Keratinocyte (primary cell): ENCODE data around the gene PLEKHH2. TPM values are rescaled to one million over a fixed set of nuclear protein-coding genes. Genes with fewer than 3 reads are reported as not detected.

ENCODE experiments used
- DNase-seq: peaks from one replicate; pipeline ENCODE4 v3.0.0-alpha.2; 2011; ENCODE audit warnings: low read depth, missing footprints, low spot score
- FAIRE-seq: peaks from 2 replicates; lab custom pipeline; 2011; peaks lifted over from hg19 to GRCh38; lab: Jason Lieb, UNC
- H2AFZ ChIP-seq: 2 replicates; pipeline ENCODE4 v1.6.0; 2012; ENCODE audit warnings: low read length, control low read depth, inconsistent platforms; ENCODE audit not compliant: control insufficient read depth
- H3K27ac ChIP-seq: 2 replicates; pipeline ENCODE4 v1.5.1; 2011; ENCODE audit warnings: low read length; ENCODE audit not compliant: control insufficient read depth, insufficient read depth
- H3K27me3 ChIP-seq: 3 replicates; pipeline ENCODE4 v1.6.0; 2011; ENCODE audit warnings: low read length; ENCODE audit not compliant: control insufficient read depth, insufficient read depth; ENCODE audit errors: extremely low read depth
- H3K36me3 ChIP-seq, 2 experiments: 2 replicates in 1 of 2; 3 replicates in 1 of 2; pipeline ENCODE4 v1.5.1; 2011; ENCODE audit warnings: low read length in 2 of 2, mild to moderate bottlenecking in 1 of 2; ENCODE audit not compliant: control insufficient read depth in 2 of 2, insufficient read depth in 2 of 2; ENCODE audit errors: extremely low read depth in 1 of 2
- H3K4me1 ChIP-seq: 3 replicates; pipeline ENCODE4 v1.5.1; 2011; ENCODE audit warnings: low read length; ENCODE audit not compliant: control insufficient read depth, insufficient read depth; ENCODE audit errors: extremely low read depth
- H3K4me2 ChIP-seq: 3 replicates; pipeline ENCODE4 v1.6.0; 2011; ENCODE audit warnings: low read depth, low read length; ENCODE audit not compliant: control insufficient read depth, insufficient read depth; ENCODE audit errors: extremely low read depth
- H3K4me3 ChIP-seq, 3 experiments: fragments of 200-600 bp in 1 of 3; sonication (generic) in 1 of 3; 2 replicates in 2 of 3; 3 replicates in 1 of 3; pipeline ENCODE4 v1.5.1; 2011 to 2016; ENCODE audit warnings: low read length in 3 of 3, mild to moderate bottlenecking in 3 of 3, control low read depth in 2 of 3, inconsistent platforms in 1 of 3, low read depth in 1 of 3, mixed read lengths in 1 of 3, mixed run types in 1 of 3, moderate library complexity in 1 of 3; ENCODE audit not compliant: control insufficient read depth in 2 of 3, insufficient read depth in 2 of 3; ENCODE audit errors: extremely low read depth in 1 of 3
- H3K79me2 ChIP-seq: 2 replicates; pipeline ENCODE4 v1.6.0; 2012; ENCODE audit warnings: low read length; ENCODE audit not compliant: control insufficient read depth, insufficient read depth
- H3K9ac ChIP-seq: 3 replicates; pipeline ENCODE4 v1.6.0; 2011; ENCODE audit warnings: low read length; ENCODE audit not compliant: control insufficient read depth, insufficient read depth; ENCODE audit errors: extremely low read depth
- H3K9me1 ChIP-seq: 3 replicates; pipeline ENCODE4 v1.6.0; 2011; ENCODE audit warnings: low read length; ENCODE audit not compliant: control insufficient read depth, insufficient read depth; ENCODE audit errors: extremely low read depth
- H3K9me3 ChIP-seq: 2 replicates; pipeline ENCODE4 v1.5.1; 2012; ENCODE audit warnings: low read depth, low read length; ENCODE audit not compliant: control insufficient read depth
- H4K20me1 ChIP-seq: 3 replicates; pipeline ENCODE4 v1.6.0; 2011; ENCODE audit warnings: low read length; ENCODE audit not compliant: control insufficient read depth, insufficient read depth; ENCODE audit errors: extremely low read depth
- EZH2 ChIP-seq: IDR thresholded peaks from one replicate; pipeline ENCODE4 v1.6.1; 2012; ENCODE audit warnings: inconsistent platforms, mild to moderate bottlenecking, low read length, moderate library complexity
- dilution Hi-C: fragments of 300-500 bp; cut with MboI; formaldehyde crosslinking; loops from one replicate; pipeline ENCODE4 v1.7.0; 2020; ENCODE audit warnings: low sequenced_read_pairs; ENCODE audit not compliant: extremely low pct_ligation_motif_present
- polyA plus RNA-seq, 5 experiments: library from polyadenylated mRNA; depleted of rRNA in 3 of 5; stranded (reverse) in 3 of 5; stranded (forward) in 1 of 5; unstranded in 1 of 5; fragments of >200 nt; gene quantifications; 1 replicate in 1 of 5; 2 replicates in 3 of 5; 3 replicates in 1 of 5; pipeline versions ENCODE4 v1.2.1 to v1.2.3, GENCODE V29; 2011 to 2012; ENCODE audit warnings: missing spikeins in 2 of 5, low read depth in 1 of 5, low replicate concordance in 1 of 5
- TF ChIP-seq, protein P1 (sequence below), 3 experiments: IDR thresholded peaks in 1 of 3; conservative IDR thresholded peaks in 1 of 3; optimal IDR thresholded peaks in 1 of 3; 2 replicates in 2 of 3; 3 replicates in 1 of 3; pipeline versions ENCODE3 to v1.5.1; 2011; ENCODE audit warnings: low read length in 3 of 3, mild to moderate bottlenecking in 3 of 3, moderate library complexity in 2 of 3, control low read depth in 1 of 3, inconsistent platforms in 1 of 3; ENCODE audit not compliant: insufficient read depth in 2 of 3; ENCODE audit errors: extremely low read depth in 1 of 3

Gene PLEKHH2
- polyA plus RNA-seq, 1 donor (not counting 4 experiments of a cell fraction or from before 2014, with no cell fraction given) = 1.3 TPM

DNA sequence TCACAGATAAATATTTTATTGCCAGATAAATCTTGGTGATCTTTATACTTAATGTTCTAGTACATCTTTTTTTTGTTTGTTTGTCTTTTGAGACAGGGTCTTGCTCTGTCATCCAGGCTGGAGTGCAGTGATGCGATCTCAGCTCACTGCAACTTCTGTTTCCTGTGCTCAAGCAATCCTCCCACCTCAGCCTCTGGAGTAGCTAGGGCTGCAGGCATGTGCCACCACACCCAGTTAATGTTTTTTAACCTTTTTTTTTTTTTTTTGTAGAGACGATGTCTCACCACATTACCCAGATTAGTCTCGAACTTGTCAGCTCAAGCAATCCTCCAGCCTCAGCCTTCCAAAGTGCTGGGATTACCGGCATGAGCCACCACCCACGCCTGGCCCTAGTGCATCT, 48.3 kb downstream of the PLEKHH2 start:
- H4K20me1 ChIP-seq = no peaks in the 10 kb centered on the region
- dilution Hi-C loops = no loop called here
- no peaks in the 10 kb centered on the region for H3K36me3 ChIP-seq
- TF ChIP-seq EZH2 = no peak
- TF ChIP-seq, protein P1, sequence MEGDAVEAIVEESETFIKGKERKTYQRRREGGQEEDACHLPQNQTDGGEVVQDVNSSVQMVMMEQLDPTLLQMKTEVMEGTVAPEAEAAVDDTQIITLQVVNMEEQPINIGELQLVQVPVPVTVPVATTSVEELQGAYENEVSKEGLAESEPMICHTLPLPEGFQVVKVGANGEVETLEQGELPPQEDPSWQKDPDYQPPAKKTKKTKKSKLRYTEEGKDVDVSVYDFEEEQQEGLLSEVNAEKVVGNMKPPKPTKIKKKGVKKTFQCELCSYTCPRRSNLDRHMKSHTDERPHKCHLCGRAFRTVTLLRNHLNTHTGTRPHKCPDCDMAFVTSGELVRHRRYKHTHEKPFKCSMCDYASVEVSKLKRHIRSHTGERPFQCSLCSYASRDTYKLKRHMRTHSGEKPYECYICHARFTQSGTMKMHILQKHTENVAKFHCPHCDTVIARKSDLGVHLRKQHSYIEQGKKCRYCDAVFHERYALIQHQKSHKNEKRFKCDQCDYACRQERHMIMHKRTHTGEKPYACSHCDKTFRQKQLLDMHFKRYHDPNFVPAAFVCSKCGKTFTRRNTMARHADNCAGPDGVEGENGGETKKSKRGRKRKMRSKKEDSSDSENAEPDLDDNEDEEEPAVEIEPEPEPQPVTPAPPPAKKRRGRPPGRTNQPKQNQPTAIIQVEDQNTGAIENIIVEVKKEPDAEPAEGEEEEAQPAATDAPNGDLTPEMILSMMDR (optimal IDR thresholded peaks at IDR 0.05 in 1 of 3, IDR thresholded peaks at IDR 0.05 in 1 of 3, conservative IDR thresholded peaks at IDR 0.05 in 1 of 3; ENCODE audit: extremely low read depth in 1 of 3, insufficient read depth in 2 of 3, low read length in 3 of 3) = no peak
- DNase-seq = no peak
- no peak overlapping the region for H3K4me3 ChIP-seq
- no peaks in the 10 kb centered on the region for H3K79me2 ChIP-seq
- no peak for FAIRE-seq
- no peak overlapping the region for H2AFZ ChIP-seq
- no peaks in the 10 kb centered on the region for H3K27me3 ChIP-seq
- no peaks in the 10 kb centered on the region for H3K9me1 ChIP-seq
- H3K27ac ChIP-seq = no peak overlapping the region
- H3K4me2 ChIP-seq = no peak overlapping the region
- H3K9ac ChIP-seq = no peak overlapping the region
- H3K9me3 ChIP-seq = no peaks in the 10 kb centered on the region
- no peaks in the 10 kb centered on the region for H3K4me1 ChIP-seq

DNA sequence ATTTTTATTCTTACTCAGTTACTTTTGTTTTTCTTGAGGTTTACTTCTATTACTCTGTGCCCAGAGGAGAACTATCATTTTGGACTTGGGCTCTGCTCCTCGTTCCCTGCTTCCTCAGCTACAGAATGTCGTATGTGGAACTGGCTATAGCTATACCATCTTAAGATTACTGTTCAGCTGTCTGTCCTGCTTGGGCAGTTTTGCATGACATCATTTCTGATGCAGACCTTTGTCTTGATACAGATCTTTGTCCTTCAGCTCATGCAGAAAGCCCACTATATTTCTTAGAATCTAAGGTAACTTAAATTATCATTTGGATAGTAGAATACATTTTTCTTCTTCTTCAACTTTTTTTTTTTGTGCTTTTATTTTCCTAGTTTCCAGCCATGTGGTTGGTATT, 52.9 kb downstream of the PLEKHH2 start:
- no peaks in the 10 kb centered on the region for H4K20me1 ChIP-seq
- H3K4me3 ChIP-seq = no peak overlapping the region
- H3K9me1 ChIP-seq = no peaks in the 10 kb centered on the region
- dilution Hi-C loops = no loop called here
- TF ChIP-seq, protein P1 (optimal IDR thresholded peaks at IDR 0.05 in 1 of 3, IDR thresholded peaks at IDR 0.05 in 1 of 3, conservative IDR thresholded peaks at IDR 0.05 in 1 of 3; ENCODE audit: extremely low read depth in 1 of 3, insufficient read depth in 2 of 3, low read length in 3 of 3) = no peak
- no peak for TF ChIP-seq EZH2
- no peaks in the 10 kb centered on the region for H3K27me3 ChIP-seq
- no peak for DNase-seq
- H3K4me1 ChIP-seq = no peaks in the 10 kb centered on the region
- no peak for FAIRE-seq
- H3K9ac ChIP-seq = no peak overlapping the region
- no peaks in the 10 kb centered on the region for H3K79me2 ChIP-seq
- no peak overlapping the region for H3K4me2 ChIP-seq
- no peaks in the 10 kb centered on the region for H3K9me3 ChIP-seq
- no peak overlapping the region for H2AFZ ChIP-seq
- H3K36me3 ChIP-seq = no peaks in the 10 kb centered on the region
- H3K27ac ChIP-seq = no peak overlapping the region
